ENCODE measurements around the gene FAM83C. TPM values are rescaled to one million over a fixed set of nuclear protein-coding genes. Genes with fewer than 3 reads are reported as not detected.
A peak's percentile ranks its signal among the peaks of the same experiment; 100 is the strongest.

FAM83C gene
- total RNA-seq, 1 donor: not detected

- no peak for DNase-seq (ENCODE audit: low read depth)
- no peak overlapping the region for H3K4me3 ChIP-seq (ENCODE audit: low read depth, low read length)
- no peak for TF ChIP-seq CTCF (IDR thresholded peaks at IDR 0.05; ENCODE audit: insufficient read depth, low read depth, low read length)
Observed at GRCh38 chr20:35287509-35288324, 4.5 kb downstream of the FAM83C start.

- DNase-seq (ENCODE audit: low read depth): no peak
- H3K4me3 ChIP-seq (ENCODE audit: low read depth, low read length): no peak overlapping the region
- no peak for TF ChIP-seq CTCF (IDR thresholded peaks at IDR 0.05; ENCODE audit: insufficient read depth, low read depth, low read length)
Observed at GRCh38 chr20:35286899-35287508, 5.2 kb downstream of the FAM83C start.

GRCh38 chr20:35286077-35286898 is 5.9 kb downstream of the FAM83C start:
- TF ChIP-seq CTCF (IDR thresholded peaks at IDR 0.05; ENCODE audit: insufficient read depth, low read depth, low read length): no peak
- DNase-seq (ENCODE audit: low read depth): no peak
- H3K4me3 ChIP-seq (ENCODE audit: low read depth, low read length): no peak overlapping the region

GRCh38 chr20:35285806-35286076 is 6.5 kb downstream of the FAM83C start:
- TF ChIP-seq CTCF (IDR thresholded peaks at IDR 0.05; ENCODE audit: insufficient read depth, low read depth, low read length): no peak
- no peak overlapping the region for H3K4me3 ChIP-seq (ENCODE audit: low read depth, low read length)

GRCh38 chr20:35284992-35285805 is 7.0 kb downstream of the FAM83C start:
- no peak for TF ChIP-seq CTCF (IDR thresholded peaks at IDR 0.05; ENCODE audit: insufficient read depth, low read depth, low read length)
- peak overlapping the region; percentile 92 for H3K4me3 ChIP-seq (ENCODE audit: low read depth, low read length)
- no peak for DNase-seq (ENCODE audit: low read depth)

More at GRCh38 chr20:35285806-35286076, 6.5 kb downstream of the FAM83C start:
- no peak for DNase-seq (ENCODE audit: low read depth)

- peak; percentile 84 for DNase-seq (ENCODE audit: low read depth)
- TF ChIP-seq CTCF (IDR thresholded peaks at IDR 0.05; ENCODE audit: insufficient read depth, low read depth, low read length): no peak
- peak within 1 kb of the TSS; percentile 92 for H3K4me3 ChIP-seq (ENCODE audit: low read depth, low read length)
Observed at GRCh38 chr20:35284267-35284991, 7.8 kb downstream of the FAM83C start, which contains the start of gene EIF6. Gene EIF6, minus strand, starts transcription at chr20:35284772. Its CDS starts 285 bp downstream, at chr20:35284487.
